ENCODE data around the gene ELMOD1.
A peak's percentile ranks its signal among the peaks of the same experiment; 100 is the strongest.
"Not testable (repeated sequence)": the region's sequence is repeated elsewhere in the genome, so short reads cannot be mapped to it uniquely, and the experiment has no call there.

The ELMOD1 gene

GRCh38 chr11:107590460-107591377 is at the start of gene ELMOD1:
ELMOD1 (plus strand) TSS chr11:107591147; CDS start chr11:107618190, 27,043 bp downstream.
- DNase-seq (peak; percentile 44), ATAC-seq (peak; percentile 42)
- Mint-ChIP-seq H3K27me3 (peaks cover 88% of the 10 kb centered on the region), H3K36me3 (ENCODE audit: low read depth) (no peaks in the 10 kb centered on the region), H3K4me1 (peaks cover 21% of the 10 kb centered on the region), H3K27ac (peak within 1 kb of the TSS; percentile 17), H3K4me3 (peak within 1 kb of the TSS; percentile 82), H3K9me3 (no peaks in the 10 kb centered on the region)

- H3K4me3 Mint-ChIP-seq: no peak overlapping the region
- H3K36me3 Mint-ChIP-seq (ENCODE audit: low read depth): peaks cover 23% of the 10 kb centered on the region
- no peak overlapping the region for H3K27ac Mint-ChIP-seq
- H3K27me3 Mint-ChIP-seq: no peaks in the 10 kb centered on the region
- DNase-seq (no peak), ATAC-seq (peak; percentile 33)
- H3K4me1 Mint-ChIP-seq: peaks cover 7% of the 10 kb centered on the region
- no peaks in the 10 kb centered on the region for H3K9me3 Mint-ChIP-seq
Measured at GRCh38 chr11:107545101-107545514, 45.8 kb upstream of the ELMOD1 start.

- Mint-ChIP-seq H3K27me3 (no peaks in the 10 kb centered on the region), H3K36me3 (ENCODE audit: low read depth) (peaks cover 29% of the 10 kb centered on the region), H3K27ac (no peak overlapping the region), H3K4me1 (peaks cover 7% of the 10 kb centered on the region), H3K4me3 (no peak overlapping the region), H3K9me3 (no peaks in the 10 kb centered on the region)
- no peak for ATAC-seq
- no peak for DNase-seq
Measured at GRCh38 chr11:107547961-107548360, 43.0 kb upstream of the ELMOD1 start.

GRCh38 chr11:107549253-107549953 is 41.5 kb upstream of the ELMOD1 start:
- Mint-ChIP-seq H3K36me3 (ENCODE audit: low read depth) (peaks cover 31% of the 10 kb centered on the region), H3K27ac (no peak overlapping the region), H3K9me3 (no peaks in the 10 kb centered on the region), H3K27me3 (no peaks in the 10 kb centered on the region), H3K4me1 (peaks cover 7% of the 10 kb centered on the region), H3K4me3 (no peak overlapping the region)
- ATAC-seq (no peak), DNase-seq (no peak)

GRCh38 chr11:107549954-107550285 is 41.0 kb upstream of the ELMOD1 start:
- no peak overlapping the region for H3K27ac Mint-ChIP-seq
- H3K4me1 Mint-ChIP-seq: peaks cover 5% of the 10 kb centered on the region
- H3K27me3 Mint-ChIP-seq: no peaks in the 10 kb centered on the region
- no peak for DNase-seq
- ATAC-seq: no peak
- H3K4me3 Mint-ChIP-seq: no peak overlapping the region
- peaks cover 31% of the 10 kb centered on the region for H3K36me3 Mint-ChIP-seq (ENCODE audit: low read depth)
- H3K9me3 Mint-ChIP-seq: no peaks in the 10 kb centered on the region

GRCh38 chr11:107550304-107550703 is 40.6 kb upstream of the ELMOD1 start:
- Mint-ChIP-seq H3K36me3 (ENCODE audit: low read depth) (peaks cover 31% of the 10 kb centered on the region), H3K27me3 (no peaks in the 10 kb centered on the region), H3K4me1 (peaks cover 2% of the 10 kb centered on the region), H3K4me3 (no peak overlapping the region), H3K27ac (no peak overlapping the region), H3K9me3 (no peaks in the 10 kb centered on the region)
- ATAC-seq (no peak), DNase-seq (no peak)

GRCh38 chr11:107561688-107562087 is 29.3 kb upstream of the ELMOD1 start:
- peaks cover 66% of the 10 kb centered on the region for H3K4me1 Mint-ChIP-seq

GRCh38 chr11:107562647-107563208 is 28.2 kb upstream of the ELMOD1 start:
- no peaks in the 10 kb centered on the region for H3K27me3 Mint-ChIP-seq
- DNase-seq: no peak
- peaks cover 6% of the 10 kb centered on the region for H3K9me3 Mint-ChIP-seq
- peak; percentile 72 for ATAC-seq
- peaks cover 21% of the 10 kb centered on the region for H3K36me3 Mint-ChIP-seq (ENCODE audit: low read depth)
- peak overlapping the region; percentile 38 for H3K4me3 Mint-ChIP-seq
- H3K27ac Mint-ChIP-seq: peak overlapping the region; percentile 80
- peaks cover 75% of the 10 kb centered on the region for H3K4me1 Mint-ChIP-seq

More at GRCh38 chr11:107561688-107562087, 29.3 kb upstream of the ELMOD1 start:
- peaks cover 6% of the 10 kb centered on the region for H3K9me3 Mint-ChIP-seq
- H3K27me3 Mint-ChIP-seq: no peaks in the 10 kb centered on the region
- H3K4me3 Mint-ChIP-seq: peak overlapping the region; percentile 38
- no peak for ATAC-seq
- peaks cover 23% of the 10 kb centered on the region for H3K36me3 Mint-ChIP-seq (ENCODE audit: low read depth)
- no peak for DNase-seq
- peak overlapping the region; percentile 78 for H3K27ac Mint-ChIP-seq

GRCh38 chr11:107563702-107564101 is 27.2 kb upstream of the ELMOD1 start:
- DNase-seq: peak; percentile 28
- Mint-ChIP-seq H3K9me3 (peaks cover 6% of the 10 kb centered on the region), H3K4me1 (peaks cover 77% of the 10 kb centered on the region), H3K27me3 (no peaks in the 10 kb centered on the region), H3K27ac (peak overlapping the region; percentile 67), H3K4me3 (peak overlapping the region; percentile 62), H3K36me3 (ENCODE audit: low read depth) (peaks cover 18% of the 10 kb centered on the region)
- no peak for ATAC-seq

- no peaks in the 10 kb centered on the region for H3K9me3 Mint-ChIP-seq
- peak overlapping the region; percentile 92 for H3K4me3 Mint-ChIP-seq
- ATAC-seq: no peak
- H3K27me3 Mint-ChIP-seq: no peaks in the 10 kb centered on the region
- peak overlapping the region; percentile 92 for H3K27ac Mint-ChIP-seq
- H3K4me1 Mint-ChIP-seq: peaks cover 66% of the 10 kb centered on the region
- H3K36me3 Mint-ChIP-seq (ENCODE audit: low read depth): peaks cover 11% of the 10 kb centered on the region
- no peak for DNase-seq
Measured at GRCh38 chr11:107564877-107565218, 26.1 kb upstream of the ELMOD1 start.

GRCh38 chr11:107565219-107565937 is 25.6 kb upstream of the ELMOD1 start, which contains the start of gene ALKBH8:
ALKBH8 (minus strand) TSS chr11:107565735; CDS start chr11:107560893, 4,842 bp downstream.
- Mint-ChIP-seq H3K4me3 (peak within 1 kb of the TSS; percentile 92), H3K4me1 (peaks cover 65% of the 10 kb centered on the region), H3K9me3 (no peaks in the 10 kb centered on the region), H3K27me3 (no peaks in the 10 kb centered on the region), H3K36me3 (ENCODE audit: low read depth) (peaks cover 11% of the 10 kb centered on the region), H3K27ac (peak within 1 kb of the TSS; percentile 92)
- ATAC-seq (peak; percentile 79), DNase-seq (peak; percentile 78)

- H3K27ac Mint-ChIP-seq: peak overlapping the region; percentile 92
- peak overlapping the region; percentile 92 for H3K4me3 Mint-ChIP-seq
- peaks cover 61% of the 10 kb centered on the region for H3K4me1 Mint-ChIP-seq
- H3K9me3 Mint-ChIP-seq, DNase-seq, ATAC-seq, H3K27me3 Mint-ChIP-seq: not testable (repeated sequence)
- H3K36me3 Mint-ChIP-seq (ENCODE audit: low read depth): peaks cover 10% of the 10 kb centered on the region
Measured at GRCh38 chr11:107565955-107566501, 24.9 kb upstream of the ELMOD1 start.

GRCh38 chr11:107566569-107566968 is 24.4 kb upstream of the ELMOD1 start:
- Mint-ChIP-seq H3K36me3 (ENCODE audit: low read depth) (peaks cover 7% of the 10 kb centered on the region), H3K27me3 (no peaks in the 10 kb centered on the region), H3K4me3 (no peak overlapping the region), H3K9me3 (no peaks in the 10 kb centered on the region), H3K27ac (peak overlapping the region; percentile 92), H3K4me1 (peaks cover 56% of the 10 kb centered on the region)
- ATAC-seq (no peak), DNase-seq (no peak)

Measured in activated naive CD8-positive, alpha-beta T cell treated with anti-CD3 and anti-CD28 coated beads, Interleukin-2, amount 50 U/mL, for 24 hours (primary cell).